ENCODE measurements around the gene PLEKHH2.

PLEKHH2 gene

GRCh38 chr2:43749583-43749982, 112.5 kb downstream of the PLEKHH2 start:
- no peak for TF ChIP-seq Cebpa-rat (IDR thresholded peaks at IDR 0.05)
- no peak overlapping the region for H3K9ac ChIP-seq
- no peak overlapping the region for H3K27ac ChIP-seq
- no peaks in the 10 kb centered on the region for H4K20me1 ChIP-seq
- H3K4me3 ChIP-seq, result no peak overlapping the region
- no peaks in the 10 kb centered on the region for H3K36me3 ChIP-seq
- H3K9me3 ChIP-seq (replicated peaks in 1 of 11), result no peaks in the 10 kb centered on the region
- no peaks in the 10 kb centered on the region for H3K4me1 ChIP-seq
- H3K4me2 ChIP-seq, result no peak overlapping the region
- H3K27me3 ChIP-seq, result no peaks in the 10 kb centered on the region

GRCh38 chr2:43751476-43751990, 114.5 kb downstream of the PLEKHH2 start:
- H3K27ac ChIP-seq, result no peak overlapping the region
- H3K4me2 ChIP-seq, result no peak overlapping the region
- H3K36me3 ChIP-seq, result no peaks in the 10 kb centered on the region
- no peak for TF ChIP-seq Cebpa-rat (IDR thresholded peaks at IDR 0.05)
- H3K4me1 ChIP-seq, result no peaks in the 10 kb centered on the region
- H3K9me3 ChIP-seq (replicated peaks in 1 of 11), result no peaks in the 10 kb centered on the region
- H3K9ac ChIP-seq, result no peak overlapping the region
- H3K27me3 ChIP-seq, result no peaks in the 10 kb centered on the region
- H4K20me1 ChIP-seq, result no peaks in the 10 kb centered on the region
- H3K4me3 ChIP-seq, result no peak overlapping the region

GRCh38 chr2:43752302-43752701, 115.2 kb downstream of the PLEKHH2 start:
- Histone ChIP-seq H3K27me3 (no peaks in the 10 kb centered on the region), H3K4me2 (no peak overlapping the region), H3K4me1 (no peaks in the 10 kb centered on the region), H3K9ac (no peak overlapping the region), H3K27ac (no peak overlapping the region), H4K20me1 (no peaks in the 10 kb centered on the region), H3K4me3 (no peak overlapping the region), H3K36me3 (no peaks in the 10 kb centered on the region), H3K9me3 (replicated peaks in 1 of 11) (no peaks in the 10 kb centered on the region)
- no peak for TF ChIP-seq Cebpa-rat (IDR thresholded peaks at IDR 0.05)

- H3K4me1 ChIP-seq, result no peaks in the 10 kb centered on the region
- H3K27ac ChIP-seq, result no peak overlapping the region
- no peak overlapping the region for H3K4me2 ChIP-seq
- no peaks in the 10 kb centered on the region for H3K9me3 ChIP-seq (replicated peaks in 1 of 11)
- H3K27me3 ChIP-seq, result no peaks in the 10 kb centered on the region
- no peak for TF ChIP-seq Cebpa-rat (IDR thresholded peaks at IDR 0.05)
- no peak overlapping the region for H3K9ac ChIP-seq
- no peak overlapping the region for H3K4me3 ChIP-seq
- no peaks in the 10 kb centered on the region for H3K36me3 ChIP-seq
- no peaks in the 10 kb centered on the region for H4K20me1 ChIP-seq
Observed at GRCh38 chr2:43754180-43754579, 117.1 kb downstream of the PLEKHH2 start.

- Histone ChIP-seq H3K4me1 (no peaks in the 10 kb centered on the region), H3K27ac (no peak overlapping the region), H4K20me1 (no peaks in the 10 kb centered on the region), H3K9me3 (replicated peaks in 1 of 11) (no peaks in the 10 kb centered on the region), H3K4me2 (no peak overlapping the region), H3K4me3 (no peak overlapping the region), H3K36me3 (no peaks in the 10 kb centered on the region), H3K27me3 (no peaks in the 10 kb centered on the region), H3K9ac (no peak overlapping the region)
- no peak for TF ChIP-seq Cebpa-rat (IDR thresholded peaks at IDR 0.05)
Observed at GRCh38 chr2:43758739-43759138, 121.7 kb downstream of the PLEKHH2 start.

GRCh38 chr2:43759195-43759594, 122.1 kb downstream of the PLEKHH2 start:
- Histone ChIP-seq H3K4me2 (no peak overlapping the region), H3K4me1 (no peaks in the 10 kb centered on the region), H3K27me3 (no peaks in the 10 kb centered on the region), H3K4me3 (no peak overlapping the region), H3K9ac (no peak overlapping the region), H3K9me3 (replicated peaks in 1 of 11) (no peaks in the 10 kb centered on the region), H4K20me1 (no peaks in the 10 kb centered on the region), H3K36me3 (no peaks in the 10 kb centered on the region), H3K27ac (no peak overlapping the region)
- no peak for TF ChIP-seq Cebpa-rat (IDR thresholded peaks at IDR 0.05)

- Histone ChIP-seq H3K4me2 (no peak overlapping the region), H3K36me3 (no peaks in the 10 kb centered on the region), H3K4me1 (no peaks in the 10 kb centered on the region), H3K4me3 (no peak overlapping the region), H3K27ac (no peak overlapping the region), H3K9me3 (replicated peaks in 1 of 11) (peaks cover 0 to 5% (median 0%) of the 10 kb centered on the region in 11 experiments; a peak in 1 of 22 replicates), H4K20me1 (no peaks in the 10 kb centered on the region), H3K9ac (no peak overlapping the region), H3K27me3 (no peaks in the 10 kb centered on the region)
- TF ChIP-seq Cebpa-rat (IDR thresholded peaks at IDR 0.05), result no peak
Observed at GRCh38 chr2:43762286-43762685, 125.2 kb downstream of the PLEKHH2 start.

GRCh38 chr2:43763091-43763490, 126.0 kb downstream of the PLEKHH2 start:
- no peak overlapping the region for H3K4me3 ChIP-seq
- H3K9ac ChIP-seq, result no peak overlapping the region
- H3K27me3 ChIP-seq, result no peaks in the 10 kb centered on the region
- peaks cover 0 to 5% (median 0%) of the 10 kb centered on the region in 11 experiments; a peak in 1 of 22 replicates for H3K9me3 ChIP-seq (replicated peaks in 1 of 11)
- no peaks in the 10 kb centered on the region for H3K36me3 ChIP-seq
- H3K27ac ChIP-seq, result no peak overlapping the region
- no peaks in the 10 kb centered on the region for H4K20me1 ChIP-seq
- TF ChIP-seq Cebpa-rat (IDR thresholded peaks at IDR 0.05), result no peak
- H3K4me1 ChIP-seq, result no peaks in the 10 kb centered on the region
- H3K4me2 ChIP-seq, result no peak overlapping the region

GRCh38 chr2:43764086-43764705, 127.1 kb downstream of the PLEKHH2 start:
- no peak for TF ChIP-seq Cebpa-rat (IDR thresholded peaks at IDR 0.05)
- H3K4me1 ChIP-seq, result no peaks in the 10 kb centered on the region
- H3K4me3 ChIP-seq, result no peak overlapping the region
- no peaks in the 10 kb centered on the region for H3K36me3 ChIP-seq
- peaks cover 0 to 5% (median 0%) of the 10 kb centered on the region in 11 experiments; a peak in 1 of 22 replicates for H3K9me3 ChIP-seq (replicated peaks in 1 of 11)
- no peak overlapping the region for H3K27ac ChIP-seq
- no peaks in the 10 kb centered on the region for H4K20me1 ChIP-seq
- no peaks in the 10 kb centered on the region for H3K27me3 ChIP-seq
- no peak overlapping the region for H3K9ac ChIP-seq
- H3K4me2 ChIP-seq, result no peak overlapping the region

- TF ChIP-seq Cebpa-rat (IDR thresholded peaks at IDR 0.05), result no peak
- Histone ChIP-seq H3K4me1 (no peaks in the 10 kb centered on the region), H3K9me3 (replicated peaks in 1 of 11) (peaks cover 0 to 5% (median 0%) of the 10 kb centered on the region in 11 experiments; a peak in 1 of 22 replicates), H3K27ac (no peak overlapping the region), H3K9ac (no peak overlapping the region), H3K4me3 (no peak overlapping the region), H3K27me3 (no peaks in the 10 kb centered on the region), H3K36me3 (no peaks in the 10 kb centered on the region), H3K4me2 (no peak overlapping the region), H4K20me1 (no peaks in the 10 kb centered on the region)
Observed at GRCh38 chr2:43766006-43766405, 128.9 kb downstream of the PLEKHH2 start.

Data from BLaER1 treated with 17β-estradiol and CSF1 and Interleukin-3, amounts not matched to agents 10 nM and 100 nM (cell line).